Liver (tissue), 9 donors: ENCODE results near the gene RBM20. TPM values are rescaled to one million over a fixed set of nuclear protein-coding genes. Genes with fewer than 3 reads are reported as not detected.
A peak's percentile ranks its signal among the peaks of the same experiment; 100 is the strongest.

Source experiments
- DNase-seq: peaks from one replicate; pipeline ENCODE4 v3.0.0-alpha.2; 2017; ENCODE audit warnings: low spot score
- H3K27ac ChIP-seq, 2 donors: one replicate each; pipeline ENCODE4 v1.7.0; 2013; ENCODE audit warnings: inconsistent platforms in 2 of 2, low read length in 2 of 2, control low read depth in 1 of 2, low read depth in 1 of 2, mild to moderate bottlenecking in 1 of 2
- H3K27me3 ChIP-seq, 4 donors: one replicate each; pipeline versions ENCODE4 v1.6.1 to v1.7.0; 2013; ENCODE audit warnings: low read length in 3 of 4, inconsistent platforms in 1 of 4, mild to moderate bottlenecking in 1 of 4, moderate library complexity in 1 of 4; ENCODE audit not compliant: control insufficient read depth in 4 of 4, insufficient read depth in 4 of 4
- H3K36me3 ChIP-seq, 4 donors: one replicate each; pipeline versions ENCODE4 v1.6.1 to v1.7.0; 2013; ENCODE audit warnings: low read length in 3 of 4, mild to moderate bottlenecking in 3 of 4, low read depth in 1 of 4, moderate library complexity in 1 of 4; ENCODE audit not compliant: control insufficient read depth in 4 of 4, insufficient read depth in 3 of 4
- H3K4me1 ChIP-seq, 4 donors: one replicate each; pipeline versions ENCODE4 v1.6.1 to v1.7.0; 2013; ENCODE audit warnings: low read length in 3 of 4, mild to moderate bottlenecking in 3 of 4, moderate library complexity in 1 of 4; ENCODE audit not compliant: control insufficient read depth in 4 of 4, insufficient read depth in 4 of 4
- H3K4me3 ChIP-seq, 3 donors: one replicate each; pipeline versions ENCODE4 v1.6.1 to v1.7.0; 2013; ENCODE audit warnings: low read length in 3 of 3, control low read depth in 1 of 3, low read depth in 1 of 3, mild to moderate bottlenecking in 1 of 3
- H3K9ac ChIP-seq, 2 donors: one replicate each; pipeline ENCODE4 v1.7.0; 2013; ENCODE audit warnings: low read length in 2 of 2, mild to moderate bottlenecking in 2 of 2, moderate library complexity in 2 of 2, control low read depth in 1 of 2, low read depth in 1 of 2
- H3K9me3 ChIP-seq, 4 donors: one replicate each; pipeline versions ENCODE4 v1.6.1 to v1.7.0; 2013; ENCODE audit warnings: low read length in 3 of 4; ENCODE audit not compliant: control insufficient read depth in 4 of 4
- ATF3 ChIP-seq: IDR thresholded peaks from 2 replicates; pipeline ENCODE4 v1.6.1; 2016; ENCODE audit warnings: antibody characterized with exemption
- CTCF ChIP-seq: fragments of 150-350 bp; IDR thresholded peaks from 2 replicates; pipeline ENCODE4 v1.5.1; 2017; ENCODE audit warnings: improper control_type of control experiment, low read depth, low read length; ENCODE audit not compliant: missing input control
- EGR1 ChIP-seq, 2 donors: IDR thresholded peaks; 2 replicates each; pipeline ENCODE4 v1.6.1; 2016 to 2018; ENCODE audit warnings: antibody characterized with exemption in 2 of 2, low read depth in 2 of 2
- FOXA2 ChIP-seq: IDR thresholded peaks from 2 replicates; pipeline ENCODE4 v1.6.1; 2016; ENCODE audit warnings: antibody characterized with exemption
- HNF4A ChIP-seq, 2 donors: conservative IDR thresholded peaks; 2 replicates each; pipeline ENCODE4 v1.6.1; 2016; ENCODE audit warnings: antibody characterized with exemption in 2 of 2, mild to moderate bottlenecking in 2 of 2
- HNF4G ChIP-seq: IDR thresholded peaks from 2 replicates; pipeline ENCODE4 v1.6.1; 2016; ENCODE audit warnings: antibody characterized with exemption
- JUND ChIP-seq, 2 donors: IDR thresholded peaks; 2 replicates each; pipeline ENCODE4 v1.6.1; 2016; ENCODE audit warnings: antibody characterized with exemption in 2 of 2
- NR2F2 ChIP-seq: IDR thresholded peaks from 2 replicates; pipeline ENCODE4 v1.6.1; 2016; ENCODE audit warnings: antibody characterized with exemption
- RAD21 ChIP-seq, 2 donors: IDR thresholded peaks; 2 replicates each; pipeline ENCODE4 v1.6.1; 2016; ENCODE audit warnings: antibody characterized with exemption in 2 of 2, mild to moderate bottlenecking in 2 of 2
- RXRA ChIP-seq, 2 donors: IDR thresholded peaks; 2 replicates each; pipeline ENCODE4 v1.6.1; 2017 to 2018; ENCODE audit warnings: antibody characterized with exemption in 2 of 2, mild to moderate bottlenecking in 1 of 2
- SP1 ChIP-seq: IDR thresholded peaks from 2 replicates; pipeline ENCODE4 v1.6.1; 2018; ENCODE audit warnings: antibody characterized with exemption, mild to moderate bottlenecking
- TAF1 ChIP-seq: conservative IDR thresholded peaks from 2 replicates; pipeline ENCODE4 v1.6.1; 2016; ENCODE audit warnings: antibody characterized with exemption, mild to moderate bottlenecking
- YY1 ChIP-seq: IDR thresholded peaks from 2 replicates; pipeline ENCODE4 v1.6.1; 2016; ENCODE audit warnings: antibody characterized with exemption, mild to moderate bottlenecking
- WGBS: extraction: QIAGEN DNeasy Blood & Tissue Kit; methylation state at CpG from one replicate; pipeline ENCODE4 v1.1.7; 2013; 5-methylcytosine and 5-hydroxymethylcytosine counted together
- polyA plus RNA-seq, 2 donors: library from polyadenylated mRNA; stranded (reverse) in 1 of 2; unstranded in 1 of 2; fragments of 200-250 nt in 1 of 2; fragments of >200 nt in 1 of 2; fragmentation: Nextera tagmentation in 1 of 2; extraction: Ambion mirVana in 1 of 2; gene quantifications; one replicate each; pipeline versions ENCODE4 v1.2.1 to v1.2.3, GENCODE V29; 2013 to 2015
- total RNA-seq, 2 donors: library from RNA; depleted of rRNA; stranded (reverse); fragments of >200 nt; gene quantifications; one replicate each; pipeline ENCODE4 v1.2.3, GENCODE V29; 2014
- TF ChIP-seq, protein P1 (sequence below): IDR thresholded peaks from 2 replicates; pipeline ENCODE4 v1.6.1; 2016; ENCODE audit warnings: antibody characterized with exemption
- TF ChIP-seq, protein P2 (sequence below): IDR thresholded peaks from 2 replicates; pipeline ENCODE4 v1.6.1; 2016; ENCODE audit warnings: antibody characterized with exemption
- TF ChIP-seq, protein P3 (sequence below): IDR thresholded peaks from 2 replicates; pipeline ENCODE4 v1.6.1; 2016; ENCODE audit warnings: antibody characterized with exemption, mild to moderate bottlenecking
- donor health status: healthy.
- donor health status: healthy.
- donor health status: healthy.
- donor health status: healthy.
- donor health status: healthy.

RBM20 gene
- total and polyA plus RNA-seq, 4 donors = 0.03 to 0.08 (median 0.05) TPM; not detected in 1

GRCh38 chr10:110803830-110804338 is 159.7 kb downstream of the RBM20 start:
- Histone ChIP-seq H3K9ac (no peak overlapping the region), H3K27me3 (no peaks in the 10 kb centered on the region), H3K4me3 (no peak overlapping the region), H3K9me3 (no peaks in the 10 kb centered on the region), H3K36me3 (no peaks in the 10 kb centered on the region), H3K27ac (no peak overlapping the region), H3K4me1 (peaks cover 1 to 16% (median 8%) of the 10 kb centered on the region in 4 donors)
- WGBS = 24% methylated on average over 6 of the region's 6 CpGs
- TF ChIP-seq, protein P1, sequence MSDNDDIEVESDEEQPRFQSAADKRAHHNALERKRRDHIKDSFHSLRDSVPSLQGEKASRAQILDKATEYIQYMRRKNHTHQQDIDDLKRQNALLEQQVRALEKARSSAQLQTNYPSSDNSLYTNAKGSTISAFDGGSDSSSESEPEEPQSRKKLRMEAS = no peak
- TF ChIP-seq CTCF (peak; percentile 73), FOXA2 (no peak), RXRA (IDR thresholded peaks at IDR 0.05) (no peak), RAD21 (IDR thresholded peaks at IDR 0.05) (peak; percentile 92 to 95), NR2F2 (no peak), HNF4A (conservative IDR thresholded peaks at IDR 0.05) (no peak), HNF4G (no peak), ATF3 (no peak), JUND (IDR thresholded peaks at IDR 0.05) (no peak), YY1 (no peak), EGR1 (IDR thresholded peaks at IDR 0.05; ENCODE audit: low read depth in 2 of 2) (no peak)
- TF ChIP-seq, protein P2, sequence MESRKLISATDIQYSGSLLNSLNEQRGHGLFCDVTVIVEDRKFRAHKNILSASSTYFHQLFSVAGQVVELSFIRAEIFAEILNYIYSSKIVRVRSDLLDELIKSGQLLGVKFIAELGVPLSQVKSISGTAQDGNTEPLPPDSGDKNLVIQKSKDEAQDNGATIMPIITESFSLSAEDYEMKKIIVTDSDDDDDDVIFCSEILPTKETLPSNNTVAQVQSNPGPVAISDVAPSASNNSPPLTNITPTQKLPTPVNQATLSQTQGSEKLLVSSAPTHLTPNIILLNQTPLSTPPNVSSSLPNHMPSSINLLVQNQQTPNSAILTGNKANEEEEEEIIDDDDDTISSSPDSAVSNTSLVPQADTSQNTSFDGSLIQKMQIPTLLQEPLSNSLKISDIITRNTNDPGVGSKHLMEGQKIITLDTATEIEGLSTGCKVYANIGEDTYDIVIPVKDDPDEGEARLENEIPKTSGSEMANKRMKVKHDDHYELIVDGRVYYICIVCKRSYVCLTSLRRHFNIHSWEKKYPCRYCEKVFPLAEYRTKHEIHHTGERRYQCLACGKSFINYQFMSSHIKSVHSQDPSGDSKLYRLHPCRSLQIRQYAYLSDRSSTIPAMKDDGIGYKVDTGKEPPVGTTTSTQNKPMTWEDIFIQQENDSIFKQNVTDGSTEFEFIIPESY = no peak
- no peak for DNase-seq

DNA sequence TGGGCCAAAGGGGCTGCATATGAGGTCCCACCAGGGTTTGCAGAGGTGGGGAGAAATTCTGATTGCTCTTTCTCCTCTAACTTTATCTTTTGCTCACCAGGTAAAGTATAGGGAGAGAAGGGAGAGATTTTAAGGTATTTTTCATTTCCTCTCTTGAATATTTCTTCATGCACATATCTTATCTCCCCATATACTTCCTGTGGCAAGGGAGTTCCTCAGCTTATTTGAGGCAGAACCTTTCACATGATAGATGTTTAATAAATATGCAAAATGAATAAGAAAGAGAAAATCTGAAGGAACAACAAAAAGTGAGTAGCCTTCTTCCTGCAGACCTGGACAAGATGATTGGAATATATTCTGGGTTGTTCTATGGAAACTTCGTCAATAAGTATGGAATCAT is 160.2 kb downstream of the RBM20 start:
- TF ChIP-seq EGR1 (IDR thresholded peaks at IDR 0.05; ENCODE audit: low read depth in 2 of 2) (no peak), NR2F2 (no peak), SP1 (no peak), ATF3 (no peak), TAF1 (no peak), HNF4A (conservative IDR thresholded peaks at IDR 0.05) (no peak)
- TF ChIP-seq, protein P3, sequence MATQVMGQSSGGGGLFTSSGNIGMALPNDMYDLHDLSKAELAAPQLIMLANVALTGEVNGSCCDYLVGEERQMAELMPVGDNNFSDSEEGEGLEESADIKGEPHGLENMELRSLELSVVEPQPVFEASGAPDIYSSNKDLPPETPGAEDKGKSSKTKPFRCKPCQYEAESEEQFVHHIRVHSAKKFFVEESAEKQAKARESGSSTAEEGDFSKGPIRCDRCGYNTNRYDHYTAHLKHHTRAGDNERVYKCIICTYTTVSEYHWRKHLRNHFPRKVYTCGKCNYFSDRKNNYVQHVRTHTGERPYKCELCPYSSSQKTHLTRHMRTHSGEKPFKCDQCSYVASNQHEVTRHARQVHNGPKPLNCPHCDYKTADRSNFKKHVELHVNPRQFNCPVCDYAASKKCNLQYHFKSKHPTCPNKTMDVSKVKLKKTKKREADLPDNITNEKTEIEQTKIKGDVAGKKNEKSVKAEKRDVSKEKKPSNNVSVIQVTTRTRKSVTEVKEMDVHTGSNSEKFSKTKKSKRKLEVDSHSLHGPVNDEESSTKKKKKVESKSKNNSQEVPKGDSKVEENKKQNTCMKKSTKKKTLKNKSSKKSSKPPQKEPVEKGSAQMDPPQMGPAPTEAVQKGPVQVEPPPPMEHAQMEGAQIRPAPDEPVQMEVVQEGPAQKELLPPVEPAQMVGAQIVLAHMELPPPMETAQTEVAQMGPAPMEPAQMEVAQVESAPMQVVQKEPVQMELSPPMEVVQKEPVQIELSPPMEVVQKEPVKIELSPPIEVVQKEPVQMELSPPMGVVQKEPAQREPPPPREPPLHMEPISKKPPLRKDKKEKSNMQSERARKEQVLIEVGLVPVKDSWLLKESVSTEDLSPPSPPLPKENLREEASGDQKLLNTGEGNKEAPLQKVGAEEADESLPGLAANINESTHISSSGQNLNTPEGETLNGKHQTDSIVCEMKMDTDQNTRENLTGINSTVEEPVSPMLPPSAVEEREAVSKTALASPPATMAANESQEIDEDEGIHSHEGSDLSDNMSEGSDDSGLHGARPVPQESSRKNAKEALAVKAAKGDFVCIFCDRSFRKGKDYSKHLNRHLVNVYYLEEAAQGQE = no peak
- 95% methylated on average over 1 of the region's 1 CpG for WGBS
- H3K27me3 ChIP-seq = no peaks in the 10 kb centered on the region
- H3K4me3 ChIP-seq = no peak overlapping the region
- H3K9ac ChIP-seq = no peak overlapping the region
- no peaks in the 10 kb centered on the region for H3K9me3 ChIP-seq
- DNase-seq = no peak
- no peaks in the 10 kb centered on the region for H3K36me3 ChIP-seq
- no peak overlapping the region for H3K27ac ChIP-seq
- peaks cover 1 to 16% (median 8%) of the 10 kb centered on the region in 4 donors for H3K4me1 ChIP-seq
